ENCODE data around the gene MEIS2. TPM values are rescaled to one million over a fixed set of nuclear protein-coding genes. Genes with fewer than 3 reads are reported as not detected.

MEIS2 gene
- total RNA-seq, 6 experiments from 2014 or later, result 31.8 to 48.0 (median 42.8) TPM

DNA sequence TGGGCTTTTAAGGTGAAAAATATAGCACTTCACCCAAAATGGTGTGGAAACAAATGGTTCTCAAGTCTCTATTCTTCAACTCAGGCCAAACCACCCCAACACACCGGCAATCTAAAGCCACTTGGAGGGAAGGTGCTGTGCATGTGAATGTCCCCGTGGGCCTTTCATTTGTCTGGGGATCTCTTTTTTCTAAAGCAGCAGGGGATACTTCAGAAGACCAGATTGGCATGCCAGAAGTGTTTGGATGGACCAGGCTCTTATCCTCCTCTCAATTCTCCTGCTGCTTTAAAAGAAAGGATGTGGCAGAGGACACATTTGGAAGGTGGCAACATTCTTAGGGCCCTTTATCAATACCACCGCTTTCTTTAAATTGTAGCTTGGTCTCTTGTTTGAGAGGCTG is 193.1 kb downstream of the MEIS2 start:
- Mint-ChIP-seq H3K36me3 (ENCODE audit: low read depth) (peaks cover 5% of the 10 kb centered on the region), H3K9me3 (no peaks in the 10 kb centered on the region), H3K4me1 (ENCODE audit: low read depth) (peaks cover 24% of the 10 kb centered on the region), H3K4me3 (no peak overlapping the region), H3K27me3 (ENCODE audit: insufficient read depth) (no peaks in the 10 kb centered on the region), H3K27ac (no peak overlapping the region)
- DNase-seq, result no peak
- TF ChIP-seq, protein P1, sequence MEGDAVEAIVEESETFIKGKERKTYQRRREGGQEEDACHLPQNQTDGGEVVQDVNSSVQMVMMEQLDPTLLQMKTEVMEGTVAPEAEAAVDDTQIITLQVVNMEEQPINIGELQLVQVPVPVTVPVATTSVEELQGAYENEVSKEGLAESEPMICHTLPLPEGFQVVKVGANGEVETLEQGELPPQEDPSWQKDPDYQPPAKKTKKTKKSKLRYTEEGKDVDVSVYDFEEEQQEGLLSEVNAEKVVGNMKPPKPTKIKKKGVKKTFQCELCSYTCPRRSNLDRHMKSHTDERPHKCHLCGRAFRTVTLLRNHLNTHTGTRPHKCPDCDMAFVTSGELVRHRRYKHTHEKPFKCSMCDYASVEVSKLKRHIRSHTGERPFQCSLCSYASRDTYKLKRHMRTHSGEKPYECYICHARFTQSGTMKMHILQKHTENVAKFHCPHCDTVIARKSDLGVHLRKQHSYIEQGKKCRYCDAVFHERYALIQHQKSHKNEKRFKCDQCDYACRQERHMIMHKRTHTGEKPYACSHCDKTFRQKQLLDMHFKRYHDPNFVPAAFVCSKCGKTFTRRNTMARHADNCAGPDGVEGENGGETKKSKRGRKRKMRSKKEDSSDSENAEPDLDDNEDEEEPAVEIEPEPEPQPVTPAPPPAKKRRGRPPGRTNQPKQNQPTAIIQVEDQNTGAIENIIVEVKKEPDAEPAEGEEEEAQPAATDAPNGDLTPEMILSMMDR (IDR thresholded peaks at IDR 0.05), result no peak

- TF ChIP-seq, protein P1 (IDR thresholded peaks at IDR 0.05), result no peak
- Mint-ChIP-seq H3K4me1 (ENCODE audit: low read depth) (peaks cover 11% of the 10 kb centered on the region), H3K9me3 (no peaks in the 10 kb centered on the region), H3K4me3 (no peak overlapping the region), H3K36me3 (ENCODE audit: low read depth) (peaks cover 5% of the 10 kb centered on the region), H3K27ac (no peak overlapping the region), H3K27me3 (ENCODE audit: insufficient read depth) (no peaks in the 10 kb centered on the region)
- no peak for DNase-seq
Measured at GRCh38 chr15:36905908-36906307, 194.4 kb downstream of the MEIS2 start.

DNA sequence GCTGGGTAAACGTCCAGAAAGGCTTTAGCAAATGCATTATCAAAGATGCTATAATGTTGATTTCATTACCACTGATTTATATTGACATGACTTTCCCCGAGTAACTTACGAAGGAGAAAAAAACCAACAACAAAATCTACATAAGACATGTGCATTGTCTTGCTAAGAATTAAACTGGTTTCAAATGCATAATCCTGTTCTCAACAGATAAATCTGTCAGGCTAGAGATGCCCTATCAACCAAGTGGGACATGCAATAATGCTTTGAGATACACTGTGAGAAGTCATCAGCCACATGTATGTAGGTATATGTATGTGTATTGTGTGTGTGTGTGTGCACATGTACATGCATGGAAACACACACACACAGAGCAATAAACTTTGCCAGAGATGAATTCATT is 195.6 kb downstream of the MEIS2 start:
- TF ChIP-seq, protein P1 (IDR thresholded peaks at IDR 0.05), result no peak
- DNase-seq, result no peak
- Mint-ChIP-seq H3K9me3 (no peaks in the 10 kb centered on the region), H3K36me3 (ENCODE audit: low read depth) (peaks cover 4% of the 10 kb centered on the region), H3K4me3 (no peak overlapping the region), H3K27ac (no peak overlapping the region), H3K4me1 (ENCODE audit: low read depth) (peaks cover 13% of the 10 kb centered on the region), H3K27me3 (ENCODE audit: insufficient read depth) (no peaks in the 10 kb centered on the region)

- Mint-ChIP-seq H3K4me1 (ENCODE audit: low read depth) (peaks cover 6% of the 10 kb centered on the region), H3K27me3 (ENCODE audit: insufficient read depth) (no peaks in the 10 kb centered on the region), H3K36me3 (ENCODE audit: low read depth) (no peaks in the 10 kb centered on the region), H3K27ac (no peak overlapping the region), H3K9me3 (no peaks in the 10 kb centered on the region), H3K4me3 (no peak overlapping the region)
- TF ChIP-seq, protein P1 (IDR thresholded peaks at IDR 0.05), result no peak
- no peak for DNase-seq
Measured at GRCh38 chr15:36903922-36904556, 196.3 kb downstream of the MEIS2 start.

GRCh38 chr15:36903195-36903594 is 197.2 kb downstream of the MEIS2 start:
- no peak overlapping the region for H3K4me3 Mint-ChIP-seq
- no peak for DNase-seq
- 0 out of 2 replicates have a peak, but pooled peaks cover 6% of the 10 kb centered on the region for H3K4me1 Mint-ChIP-seq (ENCODE audit: low read depth)
- TF ChIP-seq, protein P1 (IDR thresholded peaks at IDR 0.05), result no peak
- H3K36me3 Mint-ChIP-seq (ENCODE audit: low read depth), result no peaks in the 10 kb centered on the region
- no peaks in the 10 kb centered on the region for H3K9me3 Mint-ChIP-seq
- no peak overlapping the region for H3K27ac Mint-ChIP-seq
- H3K27me3 Mint-ChIP-seq (ENCODE audit: insufficient read depth), result no peaks in the 10 kb centered on the region

Measured in HFFc6 (cell line).